Keratinocyte (primary cell): ENCODE data around the gene CACNA1C. TPM values are rescaled to one million over a fixed set of nuclear protein-coding genes. Genes with fewer than 3 reads are reported as not detected.

ENCODE experiments used
- DNase-seq: peaks from one replicate; pipeline ENCODE4 v3.0.0-alpha.2; 2011; ENCODE audit warnings: low read depth, missing footprints, low spot score
- FAIRE-seq: peaks from 2 replicates; lab custom pipeline; 2011; peaks lifted over from hg19 to GRCh38; lab: Jason Lieb, UNC
- H2AFZ ChIP-seq: 2 replicates; pipeline ENCODE4 v1.6.0; 2012; ENCODE audit warnings: low read length, control low read depth, inconsistent platforms; ENCODE audit not compliant: control insufficient read depth
- H3K27ac ChIP-seq: 2 replicates; pipeline ENCODE4 v1.5.1; 2011; ENCODE audit warnings: low read length; ENCODE audit not compliant: control insufficient read depth, insufficient read depth
- H3K27me3 ChIP-seq: 3 replicates; pipeline ENCODE4 v1.6.0; 2011; ENCODE audit warnings: low read length; ENCODE audit not compliant: control insufficient read depth, insufficient read depth; ENCODE audit errors: extremely low read depth
- H3K36me3 ChIP-seq, 2 experiments: 2 replicates in 1 of 2; 3 replicates in 1 of 2; pipeline ENCODE4 v1.5.1; 2011; ENCODE audit warnings: low read length in 2 of 2, mild to moderate bottlenecking in 1 of 2; ENCODE audit not compliant: control insufficient read depth in 2 of 2, insufficient read depth in 2 of 2; ENCODE audit errors: extremely low read depth in 1 of 2
- H3K4me1 ChIP-seq: 3 replicates; pipeline ENCODE4 v1.5.1; 2011; ENCODE audit warnings: low read length; ENCODE audit not compliant: control insufficient read depth, insufficient read depth; ENCODE audit errors: extremely low read depth
- H3K4me2 ChIP-seq: 3 replicates; pipeline ENCODE4 v1.6.0; 2011; ENCODE audit warnings: low read depth, low read length; ENCODE audit not compliant: control insufficient read depth, insufficient read depth; ENCODE audit errors: extremely low read depth
- H3K4me3 ChIP-seq, 3 experiments: fragments of 200-600 bp in 1 of 3; sonication (generic) in 1 of 3; 2 replicates in 2 of 3; 3 replicates in 1 of 3; pipeline ENCODE4 v1.5.1; 2011 to 2016; ENCODE audit warnings: low read length in 3 of 3, mild to moderate bottlenecking in 3 of 3, control low read depth in 2 of 3, inconsistent platforms in 1 of 3, low read depth in 1 of 3, mixed read lengths in 1 of 3, mixed run types in 1 of 3, moderate library complexity in 1 of 3; ENCODE audit not compliant: control insufficient read depth in 2 of 3, insufficient read depth in 2 of 3; ENCODE audit errors: extremely low read depth in 1 of 3
- H3K79me2 ChIP-seq: 2 replicates; pipeline ENCODE4 v1.6.0; 2012; ENCODE audit warnings: low read length; ENCODE audit not compliant: control insufficient read depth, insufficient read depth
- H3K9ac ChIP-seq: 3 replicates; pipeline ENCODE4 v1.6.0; 2011; ENCODE audit warnings: low read length; ENCODE audit not compliant: control insufficient read depth, insufficient read depth; ENCODE audit errors: extremely low read depth
- H3K9me1 ChIP-seq: 3 replicates; pipeline ENCODE4 v1.6.0; 2011; ENCODE audit warnings: low read length; ENCODE audit not compliant: control insufficient read depth, insufficient read depth; ENCODE audit errors: extremely low read depth
- H3K9me3 ChIP-seq: 2 replicates; pipeline ENCODE4 v1.5.1; 2012; ENCODE audit warnings: low read depth, low read length; ENCODE audit not compliant: control insufficient read depth
- H4K20me1 ChIP-seq: 3 replicates; pipeline ENCODE4 v1.6.0; 2011; ENCODE audit warnings: low read length; ENCODE audit not compliant: control insufficient read depth, insufficient read depth; ENCODE audit errors: extremely low read depth
- EZH2 ChIP-seq: IDR thresholded peaks from one replicate; pipeline ENCODE4 v1.6.1; 2012; ENCODE audit warnings: inconsistent platforms, mild to moderate bottlenecking, low read length, moderate library complexity
- dilution Hi-C: fragments of 300-500 bp; cut with MboI; formaldehyde crosslinking; loops from one replicate; pipeline ENCODE4 v1.7.0; 2020; ENCODE audit warnings: low sequenced_read_pairs; ENCODE audit not compliant: extremely low pct_ligation_motif_present
- polyA plus RNA-seq, 5 experiments: library from polyadenylated mRNA; depleted of rRNA in 3 of 5; stranded (reverse) in 3 of 5; stranded (forward) in 1 of 5; unstranded in 1 of 5; fragments of >200 nt; gene quantifications; 1 replicate in 1 of 5; 2 replicates in 3 of 5; 3 replicates in 1 of 5; pipeline versions ENCODE4 v1.2.1 to v1.2.3, GENCODE V29; 2011 to 2012; ENCODE audit warnings: missing spikeins in 2 of 5, low read depth in 1 of 5, low replicate concordance in 1 of 5
- TF ChIP-seq, protein P1 (sequence below), 3 experiments: IDR thresholded peaks in 1 of 3; conservative IDR thresholded peaks in 1 of 3; optimal IDR thresholded peaks in 1 of 3; 2 replicates in 2 of 3; 3 replicates in 1 of 3; pipeline versions ENCODE3 to v1.5.1; 2011; ENCODE audit warnings: low read length in 3 of 3, mild to moderate bottlenecking in 3 of 3, moderate library complexity in 2 of 3, control low read depth in 1 of 3, inconsistent platforms in 1 of 3; ENCODE audit not compliant: insufficient read depth in 2 of 3; ENCODE audit errors: extremely low read depth in 1 of 3

The CACNA1C gene
- polyA plus RNA-seq, 1 donor (not counting 4 experiments of a cell fraction or from before 2014, with no cell fraction given): not detected

GRCh38 chr12:2593045-2593444, 540.3 kb downstream of the CACNA1C start:
- Histone ChIP-seq H3K9me3 (no peaks in the 10 kb centered on the region), H3K27me3 (peaks cover 4% of the 10 kb centered on the region), H3K79me2 (no peaks in the 10 kb centered on the region), H3K36me3 (no peaks in the 10 kb centered on the region), H2AFZ (no peak overlapping the region), H3K9me1 (no peaks in the 10 kb centered on the region), H3K4me3 (no peak overlapping the region), H4K20me1 (no peaks in the 10 kb centered on the region), H3K4me1 (no peaks in the 10 kb centered on the region), H3K27ac (no peak overlapping the region), H3K4me2 (no peak overlapping the region), H3K9ac (no peak overlapping the region)
- dilution Hi-C loops: no loop called here
- FAIRE-seq (no peak), DNase-seq (no peak)
- TF ChIP-seq, protein P1, sequence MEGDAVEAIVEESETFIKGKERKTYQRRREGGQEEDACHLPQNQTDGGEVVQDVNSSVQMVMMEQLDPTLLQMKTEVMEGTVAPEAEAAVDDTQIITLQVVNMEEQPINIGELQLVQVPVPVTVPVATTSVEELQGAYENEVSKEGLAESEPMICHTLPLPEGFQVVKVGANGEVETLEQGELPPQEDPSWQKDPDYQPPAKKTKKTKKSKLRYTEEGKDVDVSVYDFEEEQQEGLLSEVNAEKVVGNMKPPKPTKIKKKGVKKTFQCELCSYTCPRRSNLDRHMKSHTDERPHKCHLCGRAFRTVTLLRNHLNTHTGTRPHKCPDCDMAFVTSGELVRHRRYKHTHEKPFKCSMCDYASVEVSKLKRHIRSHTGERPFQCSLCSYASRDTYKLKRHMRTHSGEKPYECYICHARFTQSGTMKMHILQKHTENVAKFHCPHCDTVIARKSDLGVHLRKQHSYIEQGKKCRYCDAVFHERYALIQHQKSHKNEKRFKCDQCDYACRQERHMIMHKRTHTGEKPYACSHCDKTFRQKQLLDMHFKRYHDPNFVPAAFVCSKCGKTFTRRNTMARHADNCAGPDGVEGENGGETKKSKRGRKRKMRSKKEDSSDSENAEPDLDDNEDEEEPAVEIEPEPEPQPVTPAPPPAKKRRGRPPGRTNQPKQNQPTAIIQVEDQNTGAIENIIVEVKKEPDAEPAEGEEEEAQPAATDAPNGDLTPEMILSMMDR (optimal IDR thresholded peaks at IDR 0.05 in 1 of 3, IDR thresholded peaks at IDR 0.05 in 1 of 3, conservative IDR thresholded peaks at IDR 0.05 in 1 of 3; ENCODE audit: extremely low read depth in 1 of 3, insufficient read depth in 2 of 3, low read length in 3 of 3): no peak
- no peak for TF ChIP-seq EZH2

- Histone ChIP-seq H2AFZ (no peak overlapping the region), H3K9me3 (no peaks in the 10 kb centered on the region), H3K9ac (no peak overlapping the region), H3K9me1 (no peaks in the 10 kb centered on the region), H4K20me1 (no peaks in the 10 kb centered on the region), H3K27me3 (peaks cover 4% of the 10 kb centered on the region), H3K27ac (no peak overlapping the region), H3K79me2 (no peaks in the 10 kb centered on the region), H3K4me2 (no peak overlapping the region), H3K4me1 (no peaks in the 10 kb centered on the region), H3K36me3 (no peaks in the 10 kb centered on the region), H3K4me3 (no peak overlapping the region)
- DNase-seq (no peak), FAIRE-seq (no peak)
- TF ChIP-seq EZH2: no peak
- TF ChIP-seq, protein P1 (optimal IDR thresholded peaks at IDR 0.05 in 1 of 3, IDR thresholded peaks at IDR 0.05 in 1 of 3, conservative IDR thresholded peaks at IDR 0.05 in 1 of 3; ENCODE audit: extremely low read depth in 1 of 3, insufficient read depth in 2 of 3, low read length in 3 of 3): no peak
- dilution Hi-C loops: no loop called here
These were observed 543.7 kb downstream of the CACNA1C start for GRCh38 chr12:2596441-2596840.
